GM12891 (cell line): Measurements from ENCODE around the gene ADNP.

Experiments used
- POLR2A ChIP-seq: IDR thresholded peaks from 2 replicates; pipeline ENCODE4 v1.6.1; 2011; ENCODE audit warnings: low read depth, low read length, control low read depth
- POLR2AphosphoS5 ChIP-seq: IDR thresholded peaks from 2 replicates; pipeline ENCODE4 v1.6.1; 2011; ENCODE audit warnings: low read depth, low read length, control low read depth
- POU2F2 ChIP-seq: IDR thresholded peaks from 2 replicates; pipeline ENCODE4 v1.6.1; 2011; ENCODE audit warnings: low read depth, mild to moderate bottlenecking, control low read depth, low read length, moderate library complexity
- SPI1 ChIP-seq: IDR thresholded peaks from 2 replicates; pipeline ENCODE4 v1.6.1; 2011; ENCODE audit warnings: low read depth, low read length, control low read depth
- TAF1 ChIP-seq: IDR thresholded peaks from 2 replicates; pipeline ENCODE4 v1.6.1; 2011; ENCODE audit warnings: low read depth, low read length, control low read depth

DNA sequence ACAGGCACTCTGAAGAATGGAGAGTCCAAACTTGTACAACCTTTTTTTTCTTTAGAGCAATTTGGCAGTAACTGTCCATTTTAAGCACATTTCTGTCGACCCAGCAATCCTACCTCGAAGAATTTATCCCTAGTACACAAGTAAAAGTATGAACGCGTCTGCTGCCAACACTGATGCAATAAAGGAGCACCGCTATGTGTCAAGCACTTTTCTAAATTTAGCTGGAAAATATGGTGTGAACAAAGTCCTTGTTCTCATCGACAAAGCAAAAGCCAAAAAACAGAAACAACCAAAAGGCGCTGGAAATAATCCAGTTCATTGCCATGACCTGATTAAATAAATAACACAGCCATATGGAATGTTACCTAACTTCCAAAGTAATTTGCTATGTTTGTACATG lies 26.0 kb upstream of the ADNP start:
- TF ChIP-seq POLR2AphosphoS5 (no peak), POLR2A (no peak), TAF1 (no peak), POU2F2 (no peak), SPI1 (no peak)
